RWPE2 (cell line): Measurements from ENCODE around the gene NSUN4.

Source experiments
- ATAC-seq: fragments of 200-7000 bp; cut with Tn5 transposase; 3 replicates; pipeline ENCODE4 v1.9.1; 2021; ENCODE audit warnings: low read depth
- DNase-seq: peaks from one replicate; pipeline ENCODE4 v3.0.0-alpha.2; 2020; ENCODE audit warnings: low spot score
- H3K27ac ChIP-seq: fragments of 450-650 bp; 2 replicates; pipeline ENCODE4 v1.5.1; 2017; ENCODE audit warnings: mild to moderate bottlenecking; ENCODE audit not compliant: poor library complexity, severe bottlenecking
- H3K27me3 ChIP-seq: fragments of 250-450 bp; sonication (Bioruptor Pico); 2 replicates; pipeline ENCODE4 v1.5.1; 2021; ENCODE audit warnings: mild to moderate bottlenecking, moderate library complexity; ENCODE audit not compliant: insufficient read depth, poor library complexity, severe bottlenecking
- H3K36me3 ChIP-seq: fragments of 250-450 bp; sonication (Bioruptor Pico); 2 replicates; pipeline ENCODE4 v1.5.1; 2020; ENCODE audit warnings: low read depth, mild to moderate bottlenecking, moderate library complexity
- H3K4me1 ChIP-seq: fragments of 250-450 bp; sonication (Bioruptor Pico); 2 replicates; pipeline ENCODE4 v1.5.1; 2021; ENCODE audit warnings: mild to moderate bottlenecking, moderate library complexity; ENCODE audit not compliant: insufficient read depth, poor library complexity, severe bottlenecking
- H3K4me3 ChIP-seq: fragments of 250-450 bp; sonication (Bioruptor Pico); 2 replicates; pipeline ENCODE4 v1.5.1; 2021; ENCODE audit warnings: mild to moderate bottlenecking, moderate library complexity; ENCODE audit not compliant: severe bottlenecking
- H3K9me3 ChIP-seq: fragments of 250-450 bp; sonication (Bioruptor Pico); 2 replicates; pipeline ENCODE4 v1.5.1; 2021; ENCODE audit warnings: mild to moderate bottlenecking, moderate library complexity; ENCODE audit not compliant: severe bottlenecking
- TF ChIP-seq, protein P1 (sequence below): fragments of 450-650 bp; IDR thresholded peaks from one replicate; pipeline ENCODE4 v1.5.1; 2017; ENCODE audit warnings: mild to moderate bottlenecking, moderate library complexity; ENCODE audit not compliant: poor library complexity, severe bottlenecking

Gene NSUN4

GRCh38 chr1:46400421-46400820 is 59.8 kb downstream of the NSUN4 start:
- no peak for ATAC-seq
- H3K4me1 ChIP-seq, result no peaks in the 10 kb centered on the region
- TF ChIP-seq, protein P1, sequence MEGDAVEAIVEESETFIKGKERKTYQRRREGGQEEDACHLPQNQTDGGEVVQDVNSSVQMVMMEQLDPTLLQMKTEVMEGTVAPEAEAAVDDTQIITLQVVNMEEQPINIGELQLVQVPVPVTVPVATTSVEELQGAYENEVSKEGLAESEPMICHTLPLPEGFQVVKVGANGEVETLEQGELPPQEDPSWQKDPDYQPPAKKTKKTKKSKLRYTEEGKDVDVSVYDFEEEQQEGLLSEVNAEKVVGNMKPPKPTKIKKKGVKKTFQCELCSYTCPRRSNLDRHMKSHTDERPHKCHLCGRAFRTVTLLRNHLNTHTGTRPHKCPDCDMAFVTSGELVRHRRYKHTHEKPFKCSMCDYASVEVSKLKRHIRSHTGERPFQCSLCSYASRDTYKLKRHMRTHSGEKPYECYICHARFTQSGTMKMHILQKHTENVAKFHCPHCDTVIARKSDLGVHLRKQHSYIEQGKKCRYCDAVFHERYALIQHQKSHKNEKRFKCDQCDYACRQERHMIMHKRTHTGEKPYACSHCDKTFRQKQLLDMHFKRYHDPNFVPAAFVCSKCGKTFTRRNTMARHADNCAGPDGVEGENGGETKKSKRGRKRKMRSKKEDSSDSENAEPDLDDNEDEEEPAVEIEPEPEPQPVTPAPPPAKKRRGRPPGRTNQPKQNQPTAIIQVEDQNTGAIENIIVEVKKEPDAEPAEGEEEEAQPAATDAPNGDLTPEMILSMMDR, result no peak
- no peak for DNase-seq
- H3K4me3 ChIP-seq, result no peak overlapping the region
- no peaks in the 10 kb centered on the region for H3K36me3 ChIP-seq
- no peaks in the 10 kb centered on the region for H3K9me3 ChIP-seq
- no peak overlapping the region for H3K27ac ChIP-seq
- no peaks in the 10 kb centered on the region for H3K27me3 ChIP-seq

DNA sequence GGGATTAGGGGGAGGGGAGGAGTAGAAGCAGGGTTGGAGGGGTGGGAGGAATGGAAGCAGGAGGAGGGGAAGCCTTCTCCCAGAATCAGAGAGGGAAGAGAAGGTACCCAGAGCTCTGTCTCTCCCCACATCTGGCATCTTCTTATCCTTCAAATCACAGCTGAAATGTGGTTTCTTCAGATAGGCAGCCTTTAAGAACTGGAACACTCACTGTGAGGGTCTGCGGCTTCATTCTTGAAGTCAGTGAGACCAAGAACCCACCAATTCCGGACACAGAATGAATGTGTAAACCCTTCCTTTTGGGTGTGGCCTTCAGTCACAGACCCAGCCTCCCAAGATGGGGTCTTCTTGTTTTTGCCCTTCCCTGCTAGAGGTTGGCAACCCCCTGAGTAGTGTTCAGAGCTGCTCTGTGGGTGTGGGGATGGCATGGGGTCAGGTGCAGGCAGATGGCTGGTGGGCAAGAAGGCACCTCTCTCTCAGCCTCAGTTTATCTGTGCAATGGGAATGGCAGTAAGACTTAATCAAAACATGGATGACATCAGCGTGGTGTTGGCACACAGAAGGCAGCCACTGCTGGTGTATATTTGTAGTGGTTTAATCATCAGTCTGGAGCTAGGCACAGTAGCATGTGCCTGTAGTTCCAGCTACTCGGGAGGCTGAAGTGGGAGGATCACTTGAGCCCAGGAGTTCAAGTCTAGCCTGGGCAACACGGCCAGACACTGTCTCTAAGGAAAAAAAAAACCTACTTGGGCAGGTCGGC is 60.7 kb downstream of the NSUN4 start:
- H3K4me1 ChIP-seq, result no peaks in the 10 kb centered on the region

DNA sequence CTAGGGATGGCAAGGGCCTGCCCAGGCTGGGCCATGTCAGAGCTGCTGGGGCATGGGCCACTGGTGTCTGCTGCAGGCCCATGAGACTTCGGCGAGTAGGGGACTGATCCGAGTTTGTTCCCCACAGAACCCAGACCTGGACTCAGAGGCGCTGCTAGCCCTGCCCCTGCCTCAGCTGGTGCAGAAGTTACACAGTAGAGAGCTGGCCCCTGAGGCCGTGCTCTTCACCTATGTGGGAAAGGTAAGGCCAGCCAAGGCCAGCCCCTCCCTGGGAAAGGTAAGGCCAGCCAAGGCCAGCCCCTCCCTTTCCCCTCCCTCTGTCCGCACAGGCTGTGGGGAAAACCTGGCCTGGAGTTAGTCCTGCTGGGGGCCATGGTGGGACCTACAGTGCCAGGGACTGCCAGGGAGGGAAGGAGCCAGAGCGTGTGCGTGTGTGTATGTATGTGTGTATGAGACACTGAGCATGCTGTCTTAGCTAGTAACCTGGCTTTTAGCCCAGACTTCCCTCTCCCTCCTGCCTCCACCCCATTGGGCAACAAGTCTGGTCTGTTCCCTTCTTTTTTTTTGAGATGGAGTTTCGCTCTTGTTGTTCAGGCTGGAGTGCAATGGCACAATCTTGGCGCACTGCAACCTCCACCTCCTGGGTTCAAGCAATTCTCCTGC is 61.5 kb downstream of the NSUN4 start:
- Histone ChIP-seq H3K9me3 (no peaks in the 10 kb centered on the region), H3K27me3 (no peaks in the 10 kb centered on the region), H3K36me3 (no peaks in the 10 kb centered on the region), H3K4me1 (no peaks in the 10 kb centered on the region), H3K27ac (no peak overlapping the region), H3K4me3 (no peak overlapping the region)
- no peak for DNase-seq
- TF ChIP-seq, protein P1, result no peak
- ATAC-seq, result peak; percentile 80

More for the DNA sequence above, 60.7 kb downstream of the NSUN4 start:
- TF ChIP-seq, protein P1, result no peak
- H3K4me3 ChIP-seq, result no peak overlapping the region
- DNase-seq, result no peak
- H3K36me3 ChIP-seq, result no peaks in the 10 kb centered on the region
- no peak for ATAC-seq
- no peaks in the 10 kb centered on the region for H3K27me3 ChIP-seq
- H3K9me3 ChIP-seq, result no peaks in the 10 kb centered on the region
- no peak overlapping the region for H3K27ac ChIP-seq

DNA sequence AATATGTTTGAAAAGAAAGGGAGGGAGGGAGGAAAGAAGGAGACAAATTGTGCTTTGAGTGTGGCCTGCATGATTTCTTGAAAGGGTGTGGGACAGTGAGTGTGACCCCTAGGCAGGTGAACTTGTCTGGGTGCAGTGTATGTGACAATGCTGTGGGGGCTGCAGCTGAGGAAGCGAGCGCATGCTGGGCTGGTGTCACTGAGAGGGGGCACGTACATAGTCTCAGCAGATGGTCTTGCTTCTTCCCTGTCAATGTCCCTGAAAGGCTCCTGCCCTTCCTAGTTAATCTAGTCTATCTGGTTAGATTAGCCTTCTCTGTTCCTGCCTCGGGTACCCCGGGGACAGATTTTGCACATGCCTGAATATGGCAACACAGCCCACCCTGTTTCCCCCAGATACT is 63.3 kb downstream of the NSUN4 start:
- TF ChIP-seq, protein P1, result no peak
- Histone ChIP-seq H3K36me3 (no peaks in the 10 kb centered on the region), H3K27me3 (no peaks in the 10 kb centered on the region), H3K4me1 (no peaks in the 10 kb centered on the region), H3K27ac (no peak overlapping the region), H3K9me3 (no peaks in the 10 kb centered on the region), H3K4me3 (no peak overlapping the region)
- no peak for DNase-seq
- no peak for ATAC-seq
